ENCODE measurements around the gene ECHS1.

ECHS1 gene

GRCh38 chr10:133357285-133358161, 15.6 kb downstream of the ECHS1 start, which contains the start of gene FUOM:
FUOM (minus strand) TSS chr10:133358019; CDS start chr10:133358007, 12 bp downstream.
- DNase-seq: peak; percentile 42 to 80 (median 76)

GRCh38 chr10:133356549-133357284, 16.4 kb downstream of the ECHS1 start:
- DNase-seq: peak in 1 of 6 experiments; percentile 36

- peak in 1 of 6 experiments; percentile 7 for DNase-seq
These were observed 17.2 kb downstream of the ECHS1 start for GRCh38 chr10:133355991-133356390.

GRCh38 chr10:133355266-133355665, 17.9 kb downstream of the ECHS1 start:
- no peak for DNase-seq

GRCh38 chr10:133354672-133355240, 18.4 kb downstream of the ECHS1 start:
- DNase-seq: no peak

GRCh38 chr10:133353988-133354605, 19.1 kb downstream of the ECHS1 start:
- DNase-seq: no peak

GRCh38 chr10:133353202-133353959, 19.8 kb downstream of the ECHS1 start:
- DNase-seq: no peak

- DNase-seq: no peak
These were observed 21.5 kb downstream of the ECHS1 start for GRCh38 chr10:133351408-133352318.

GRCh38 chr10:133350950-133351329, 22.2 kb downstream of the ECHS1 start:
- no peak for DNase-seq

- no peak for DNase-seq
These were observed 22.7 kb downstream of the ECHS1 start for GRCh38 chr10:133350283-133350949.

GRCh38 chr10:133349577-133350011, 23.6 kb downstream of the ECHS1 start:
- no peak for DNase-seq

GRCh38 chr10:133349160-133349568, 24.0 kb downstream of the ECHS1 start:
- DNase-seq: no peak

GRCh38 chr10:133347710-133348517, 25.2 kb downstream of the ECHS1 start:
- no peak for DNase-seq

GRCh38 chr10:133346413-133346812, 26.7 kb downstream of the ECHS1 start:
- DNase-seq: no peak

- DNase-seq: no peak
These were observed 28.9 kb downstream of the ECHS1 start for GRCh38 chr10:133344236-133344635.

- no peak for DNase-seq
These were observed 29.6 kb downstream of the ECHS1 start for GRCh38 chr10:133343558-133343957.

- DNase-seq: no peak
These were observed 30.2 kb downstream of the ECHS1 start for GRCh38 chr10:133342942-133343341.

- no peak for DNase-seq
These were observed 31.2 kb downstream of the ECHS1 start for GRCh38 chr10:133341983-133342382.

GRCh38 chr10:133339708-133340380, 33.3 kb downstream of the ECHS1 start:
- DNase-seq: no peak

All from stimulated activated naive CD4-positive, alpha-beta T cell (primary cell).